Stimulated activated CD8-positive, alpha-beta memory T cell treated with anti-CD3 and anti-CD28 coated beads, Interleukin-2, amount 100 ng/mL, for 1 hour (primary cell): Measurements from ENCODE around the gene NCMAP.
"Not testable (repeated sequence)": the region's sequence is repeated elsewhere in the genome, so short reads cannot be mapped to it uniquely, and the experiment has no call there.

Experiments
- DNase-seq, 2 donors: peaks; one replicate each; pipeline ENCODE4 v3.0.0-alpha.2; 2020; ENCODE audit warnings: low read depth in 2 of 2

NCMAP gene

GRCh38 chr1:24555591-24556413, at the start of gene NCMAP:
NCMAP (plus strand) TSS chr1:24556087; CDS start chr1:24595431, 39,344 bp downstream.
- DNase-seq: peak; percentile 10 to 37

GRCh38 chr1:24506691-24507381, 49.1 kb upstream of the NCMAP start:
- DNase-seq: no peak

- no peak for DNase-seq
Measured at GRCh38 chr1:24507405-24507804, 48.5 kb upstream of the NCMAP start.

GRCh38 chr1:24508911-24509310, 47.0 kb upstream of the NCMAP start:
- no peak for DNase-seq

DNA sequence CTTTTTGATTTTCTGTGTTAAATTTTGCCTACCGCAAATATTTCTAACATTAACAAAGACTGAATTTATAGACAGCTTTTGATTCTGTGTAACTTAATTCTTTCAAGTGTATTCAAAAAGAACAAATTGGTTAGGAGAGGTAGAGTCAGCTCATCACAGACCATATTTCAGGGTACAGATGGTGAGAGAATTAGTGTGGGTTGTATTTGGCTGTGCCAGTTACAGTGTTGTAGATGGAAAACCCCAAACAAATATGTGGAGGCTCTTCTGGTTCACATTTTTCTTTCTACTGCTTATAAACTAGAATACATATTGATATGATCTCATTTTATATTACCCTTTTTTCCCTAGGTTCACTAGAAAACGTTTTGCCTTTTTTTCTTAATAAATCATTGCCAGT, 42.2 kb upstream of the NCMAP start:
- no peak for DNase-seq

- no peak for DNase-seq
Measured at GRCh38 chr1:24514946-24515345, 40.9 kb upstream of the NCMAP start.

GRCh38 chr1:24515671-24516209, 40.1 kb upstream of the NCMAP start:
- not testable (repeated sequence) for DNase-seq

GRCh38 chr1:24516506-24516905, 39.4 kb upstream of the NCMAP start:
- DNase-seq: no peak

GRCh38 chr1:24517898-24518297, 38.0 kb upstream of the NCMAP start:
- DNase-seq: no peak

- DNase-seq: not testable (repeated sequence)
Measured at GRCh38 chr1:24520282-24520681, 35.6 kb upstream of the NCMAP start.

DNA sequence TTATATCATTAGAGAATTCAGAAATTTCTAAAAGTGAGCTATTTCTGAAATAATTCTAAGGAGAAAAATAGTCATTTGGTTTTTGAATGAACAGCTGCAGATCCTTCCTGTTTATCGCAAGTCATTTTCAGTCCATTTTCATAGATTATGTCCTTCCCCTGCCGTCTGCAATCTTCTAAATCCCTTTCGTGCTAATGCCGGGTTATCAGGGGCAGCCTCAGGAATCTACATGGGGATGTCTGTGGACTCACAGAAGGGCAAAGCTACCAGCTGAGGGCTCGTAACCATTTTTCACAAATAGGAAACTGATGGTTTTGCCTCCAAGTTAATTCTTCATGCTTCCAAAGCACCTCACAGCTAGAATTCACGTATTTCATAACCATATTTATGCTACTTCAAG, 30.3 kb upstream of the NCMAP start:
- no peak for DNase-seq

GRCh38 chr1:24526045-24526444, 29.8 kb upstream of the NCMAP start:
- no peak for DNase-seq

GRCh38 chr1:24526940-24527542, 28.8 kb upstream of the NCMAP start:
- no peak for DNase-seq

DNA sequence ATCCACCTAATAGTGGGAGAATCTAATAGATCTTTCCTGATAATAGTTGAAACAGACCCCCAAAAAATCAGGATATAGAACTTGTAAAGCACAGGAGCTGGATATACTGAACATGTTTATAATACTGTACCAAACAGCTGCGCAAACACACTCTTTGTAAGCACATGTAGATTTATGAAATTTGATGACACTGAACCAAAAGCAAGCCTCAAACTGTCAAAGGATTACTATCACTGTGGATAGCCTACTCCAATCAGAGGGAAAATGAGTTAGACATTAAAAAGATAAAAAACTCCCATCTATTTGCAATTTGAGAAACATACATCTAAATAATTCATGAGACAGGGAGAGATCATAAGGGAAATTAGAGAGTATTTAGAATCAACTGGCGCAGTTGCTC, 27.1 kb upstream of the NCMAP start:
- no peak for DNase-seq

- not testable (repeated sequence) for DNase-seq
Measured at GRCh38 chr1:24529292-24529691, 26.6 kb upstream of the NCMAP start.

DNA sequence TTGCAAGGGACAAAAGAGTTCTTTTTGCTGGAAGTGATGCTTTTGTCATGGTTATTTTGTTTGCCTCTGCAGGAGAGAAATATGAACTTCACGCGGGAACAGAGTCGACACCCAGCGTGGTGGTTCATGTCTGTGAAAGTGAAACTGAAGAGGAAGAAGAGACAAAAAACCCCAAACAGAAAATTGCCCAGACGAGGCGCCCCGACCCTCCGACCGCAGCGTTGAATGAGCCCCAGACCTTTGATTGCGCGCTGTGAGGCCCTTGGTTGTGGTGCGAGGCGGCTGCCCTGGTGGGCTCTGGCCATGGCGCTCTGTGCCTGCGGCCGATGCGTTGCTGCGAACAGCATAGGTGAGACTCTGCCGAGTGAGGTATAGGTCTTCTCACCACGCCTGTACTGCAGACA, 20.9 kb upstream of the NCMAP start:
- DNase-seq: peak; percentile 46 to 47

DNA sequence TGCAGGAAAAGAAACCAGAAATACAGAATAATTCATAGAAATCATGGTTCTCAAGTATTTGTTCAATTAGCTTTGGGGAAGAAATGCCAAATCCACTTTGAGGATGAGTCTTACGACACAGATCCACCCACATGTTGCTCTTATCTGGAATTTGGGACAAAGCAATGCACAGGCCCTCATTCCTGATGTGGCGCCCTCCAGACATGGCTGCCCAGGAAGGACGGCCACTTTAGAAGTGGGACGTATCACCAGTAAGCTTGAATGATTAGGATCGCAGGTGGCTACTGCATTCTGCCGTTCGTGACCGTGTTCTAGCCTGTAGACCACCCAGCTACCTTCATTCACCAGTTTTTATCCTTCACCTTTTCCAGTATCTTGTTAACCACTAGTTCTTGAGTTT, 20.1 kb upstream of the NCMAP start:
- no peak for DNase-seq

- peak; percentile 42 to 52 for DNase-seq
Measured at GRCh38 chr1:24536391-24536840, 19.5 kb upstream of the NCMAP start.

- DNase-seq: no peak
Measured at GRCh38 chr1:24540051-24540905, 15.6 kb upstream of the NCMAP start.

DNA sequence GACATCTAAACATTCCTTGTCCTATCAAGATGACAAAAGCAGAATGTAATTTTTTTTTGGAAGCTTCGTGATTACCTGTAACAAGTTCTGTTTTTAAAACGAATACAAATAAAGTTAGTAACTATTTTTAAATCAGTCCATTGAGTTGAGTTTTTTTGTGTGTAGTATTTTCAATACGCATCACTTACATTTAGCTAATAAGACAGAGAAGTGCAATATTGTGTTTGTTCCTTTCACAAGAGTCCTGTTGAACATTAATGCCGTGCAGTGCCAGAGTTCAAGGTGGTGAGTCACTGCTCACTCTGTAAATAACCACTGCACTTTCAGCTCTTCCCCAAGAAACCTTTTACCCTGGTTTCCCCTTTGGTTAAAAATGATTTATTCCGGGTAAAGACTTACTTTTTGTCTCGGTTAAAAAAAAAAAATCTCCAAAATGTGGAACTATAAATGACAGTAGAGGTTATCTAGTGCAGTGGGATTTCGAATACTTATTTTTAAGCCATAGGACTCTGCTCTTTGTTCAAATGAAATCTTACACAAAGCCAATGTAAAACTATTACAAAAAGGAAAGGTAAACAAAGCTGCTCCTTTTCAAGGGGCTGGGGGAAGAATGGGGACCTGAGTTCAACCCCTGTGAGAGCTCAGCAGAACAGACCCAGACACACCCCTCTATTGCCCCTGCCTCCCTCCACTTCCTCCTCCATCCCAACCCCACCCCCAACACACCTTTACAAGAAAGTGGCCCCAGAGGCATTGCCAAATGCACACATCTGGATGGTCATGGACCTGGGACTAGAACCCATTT, 14.8 kb upstream of the NCMAP start:
- no peak for DNase-seq
